Measurements from ENCODE around the gene TEK. TPM values are rescaled to one million over a fixed set of nuclear protein-coding genes. Genes with fewer than 3 reads are reported as not detected.

Gene TEK
- total and polyA plus RNA-seq, 4 donors: 5.9 to 76.1 (median 24.9) TPM

GRCh38 chr9:27085456-27085855, 23.6 kb upstream of the TEK start:
- peak in 2 of 3 donors; percentile 28 to 32 for DNase-seq
- no peak for ATAC-seq (ENCODE audit: insufficient read depth, low FRiP score)
- 76 to 86% methylated on average over 5 of the region's 5 CpGs for WGBS, 2 donors

GRCh38 chr9:27086818-27087680, 22.0 kb upstream of the TEK start:
- TF ChIP-seq CTCF (IDR thresholded peaks at IDR 0.05; ENCODE audit: control extremely low read depth, extremely low read depth): no peak
- WGBS, 2 donors: 68 to 79% methylated on average over 11 of the region's 11 CpGs
- ATAC-seq (ENCODE audit: insufficient read depth, low FRiP score) (no peak), DNase-seq (peak in 2 of 3 donors; percentile 57 to 73)
- H3K27ac ChIP-seq (ENCODE audit: low read depth in 1 of 2, low read length in 1 of 2): no peak overlapping the region
- peaks cover 2 to 18% (median 3%) of the 10 kb centered on the region in 5 donors for H3K4me1 ChIP-seq (ENCODE audit: control insufficient read depth in 5 of 5, insufficient read depth in 5 of 5, low read length in 5 of 5)
- H3K4me3 ChIP-seq: no peak overlapping the region
- H3K27me3 ChIP-seq (ENCODE audit: control insufficient read depth in 3 of 3, insufficient read depth in 3 of 3, low read length in 2 of 3): no peaks in the 10 kb centered on the region
- no peak overlapping the region for H3K9ac ChIP-seq (ENCODE audit: insufficient read depth in 1 of 2, low read length in 2 of 2)
- no peaks in the 10 kb centered on the region for H3K36me3 ChIP-seq (ENCODE audit: control insufficient read depth in 4 of 4, insufficient read depth in 4 of 4, low read length in 4 of 4)
- no peaks in the 10 kb centered on the region for H3K9me3 ChIP-seq (ENCODE audit: control insufficient read depth in 4 of 4, insufficient read depth in 3 of 4, low read length in 3 of 4)

More at GRCh38 chr9:27085456-27085855, 23.6 kb upstream of the TEK start:
- H3K9me3 ChIP-seq (ENCODE audit: control insufficient read depth in 4 of 4, insufficient read depth in 3 of 4, low read length in 3 of 4): no peaks in the 10 kb centered on the region
- peaks cover 2 to 18% (median 3%) of the 10 kb centered on the region in 5 donors for H3K4me1 ChIP-seq (ENCODE audit: control insufficient read depth in 5 of 5, insufficient read depth in 5 of 5, low read length in 5 of 5)
- H3K9ac ChIP-seq (ENCODE audit: insufficient read depth in 1 of 2, low read length in 2 of 2): no peak overlapping the region
- H3K27me3 ChIP-seq (ENCODE audit: control insufficient read depth in 3 of 3, insufficient read depth in 3 of 3, low read length in 2 of 3): no peaks in the 10 kb centered on the region
- peaks cover 0 to 2% (median 0%) of the 10 kb centered on the region in 4 donors for H3K36me3 ChIP-seq (ENCODE audit: control insufficient read depth in 4 of 4, insufficient read depth in 4 of 4, low read length in 4 of 4)
- no peak for TF ChIP-seq CTCF (IDR thresholded peaks at IDR 0.05; ENCODE audit: control extremely low read depth, extremely low read depth)
- H3K4me3 ChIP-seq: no peak overlapping the region
- no peak overlapping the region for H3K27ac ChIP-seq (ENCODE audit: low read depth in 1 of 2, low read length in 1 of 2)

GRCh38 chr9:27088981-27089380, 20.0 kb upstream of the TEK start:
- H3K4me3 ChIP-seq: no peak overlapping the region

More at GRCh38 chr9:27088981-27089380, 20.0 kb upstream of the TEK start:
- ATAC-seq (ENCODE audit: insufficient read depth, low FRiP score) (no peak), DNase-seq (no peak)
- Histone ChIP-seq H3K4me1 (ENCODE audit: control insufficient read depth in 5 of 5, insufficient read depth in 5 of 5, low read length in 5 of 5) (peaks cover 2 to 18% (median 3%) of the 10 kb centered on the region in 5 donors), H3K36me3 (ENCODE audit: control insufficient read depth in 4 of 4, insufficient read depth in 4 of 4, low read length in 4 of 4) (no peaks in the 10 kb centered on the region), H3K9ac (ENCODE audit: insufficient read depth in 1 of 2, low read length in 2 of 2) (no peak overlapping the region), H3K27me3 (ENCODE audit: control insufficient read depth in 3 of 3, insufficient read depth in 3 of 3, low read length in 2 of 3) (no peaks in the 10 kb centered on the region), H3K9me3 (ENCODE audit: control insufficient read depth in 4 of 4, insufficient read depth in 3 of 4, low read length in 3 of 4) (no peaks in the 10 kb centered on the region), H3K27ac (ENCODE audit: low read depth in 1 of 2, low read length in 1 of 2) (no peak overlapping the region)
- WGBS, 2 donors: 56 to 68% methylated on average over 4 of the region's 4 CpGs
- TF ChIP-seq CTCF (IDR thresholded peaks at IDR 0.05; ENCODE audit: control extremely low read depth, extremely low read depth): no peak
